ENCODE measurements around the gene PLXNB2. TPM values are rescaled to one million over a fixed set of nuclear protein-coding genes. Genes with fewer than 3 reads are reported as not detected.

Gene PLXNB2
- total and polyA plus RNA-seq, 4 experiments from 2014 or later, result 0.40 to 4.6 (median 2.8) TPM; not detected in 1

- Histone ChIP-seq H3K4me3 (ENCODE audit: low read length in 2 of 2) (no peak overlapping the region), H3K27me3 (ENCODE audit: insufficient read depth, low read length) (no peaks in the 10 kb centered on the region), H3K4me1 (ENCODE audit: insufficient read depth, low read length) (peaks cover 4% of the 10 kb centered on the region), H3K36me3 (ENCODE audit: insufficient read depth, low read length) (no peaks in the 10 kb centered on the region), H3K9me3 (ENCODE audit: control insufficient read depth in 1 of 2, low read length in 2 of 2) (no peaks in the 10 kb centered on the region), H3K27ac (ENCODE audit: low read depth, low read length) (no peak overlapping the region)
- CTCF ChIA-PET (ENCODE audit: partially characterized antibody), result no interaction called here
- Mint-ChIP-seq H3K9me3 (no peaks in the 10 kb centered on the region), H3K36me3 (no peaks in the 10 kb centered on the region), H3K4me3 (no peak overlapping the region), H3K27ac (no peak overlapping the region), H3K4me1 (peaks cover 0 to 7% (median 6%) of the 10 kb centered on the region in 4 donors), H3K27me3 (peaks cover 11 to 18% of the 10 kb centered on the region in 2 donors)
- intact Hi-C loops (cut with micrococcal nuclease), result loop anchor here (10.0 kb wide), 1 partner anchor 217 kb away; the partner anchor contains the start of gene SBF1
- DNase-seq, result no peak
- POLR2A ChIA-PET (ENCODE audit: partially characterized antibody), result no interaction called here
Observed at GRCh38 chr22:50257451-50258360, 49.7 kb downstream of the PLXNB2 start.

GRCh38 chr22:50257041-50257440 is 50.4 kb downstream of the PLXNB2 start:
- Mint-ChIP-seq H3K27me3 (peaks cover 7 to 12% of the 10 kb centered on the region in 2 donors), H3K27ac (no peak overlapping the region), H3K36me3 (no peaks in the 10 kb centered on the region), H3K9me3 (no peaks in the 10 kb centered on the region), H3K4me1 (peaks cover 0 to 6% (median 2%) of the 10 kb centered on the region in 4 donors), H3K4me3 (no peak overlapping the region)
- Histone ChIP-seq H3K27me3 (ENCODE audit: insufficient read depth, low read length) (no peaks in the 10 kb centered on the region), H3K4me1 (ENCODE audit: insufficient read depth, low read length) (peaks cover under 1% of the 10 kb centered on the region), H3K9me3 (ENCODE audit: control insufficient read depth in 1 of 2, low read length in 2 of 2) (no peaks in the 10 kb centered on the region), H3K4me3 (ENCODE audit: low read length in 2 of 2) (no peak overlapping the region), H3K27ac (ENCODE audit: low read depth, low read length) (no peak overlapping the region), H3K36me3 (ENCODE audit: insufficient read depth, low read length) (no peaks in the 10 kb centered on the region)
- POLR2A ChIA-PET (ENCODE audit: partially characterized antibody), result no interaction called here
- CTCF ChIA-PET (ENCODE audit: partially characterized antibody), result interaction anchor here (1.2 kb wide), 1 partner anchor 85 kb away, joined by 3 read pairs; no protein-coding TSS in a partner anchor
- intact Hi-C loops (cut with micrococcal nuclease), result loop anchor here (10.0 kb wide), 1 partner anchor 218 kb away; the partner anchor contains the start of gene SBF1
- no peak for DNase-seq

GRCh38 chr22:50256258-50256862 is 51.1 kb downstream of the PLXNB2 start:
- no peak for DNase-seq
- POLR2A ChIA-PET (ENCODE audit: partially characterized antibody), result no interaction called here

GRCh38 chr22:50255607-50256006 is 51.8 kb downstream of the PLXNB2 start:
- Mint-ChIP-seq H3K27me3 (peaks cover 6 to 9% of the 10 kb centered on the region in 2 donors), H3K4me3 (no peak overlapping the region), H3K9me3 (no peaks in the 10 kb centered on the region), H3K27ac (no peak overlapping the region), H3K36me3 (no peaks in the 10 kb centered on the region), H3K4me1 (peaks cover 0 to 10% (median 1%) of the 10 kb centered on the region in 4 donors)
- ChIA-PET POLR2A (ENCODE audit: partially characterized antibody) (no interaction called here), CTCF (ENCODE audit: partially characterized antibody) (interaction anchor here (0.8 kb wide), 1 partner anchor 242 kb away, joined by 4 read pairs; no protein-coding TSS in a partner anchor)
- no peak for DNase-seq
- no peaks in the 10 kb centered on the region for H3K9me3 ChIP-seq (ENCODE audit: control insufficient read depth in 1 of 2, low read length in 2 of 2)
- no peaks in the 10 kb centered on the region for H3K27me3 ChIP-seq (ENCODE audit: insufficient read depth, low read length)
- H3K36me3 ChIP-seq (ENCODE audit: insufficient read depth, low read length), result no peaks in the 10 kb centered on the region
- peaks cover 2% of the 10 kb centered on the region for H3K4me1 ChIP-seq (ENCODE audit: insufficient read depth, low read length)
- intact Hi-C loops (cut with micrococcal nuclease), result loop anchor here (10.0 kb wide), 1 partner anchor 219 kb away; the partner anchor contains the start of gene SBF1
- no peak overlapping the region for H3K4me3 ChIP-seq (ENCODE audit: low read length in 2 of 2)
- H3K27ac ChIP-seq (ENCODE audit: low read depth, low read length), result no peak overlapping the region

More at GRCh38 chr22:50256258-50256862, 51.1 kb downstream of the PLXNB2 start:
- H3K9me3 Mint-ChIP-seq, result no peaks in the 10 kb centered on the region
- Histone ChIP-seq H3K4me3 (ENCODE audit: low read length in 2 of 2) (no peak overlapping the region), H3K4me1 (ENCODE audit: insufficient read depth, low read length) (no peaks in the 10 kb centered on the region), H3K27ac (ENCODE audit: low read depth, low read length) (no peak overlapping the region), H3K9me3 (ENCODE audit: control insufficient read depth in 1 of 2, low read length in 2 of 2) (no peaks in the 10 kb centered on the region), H3K27me3 (ENCODE audit: insufficient read depth, low read length) (no peaks in the 10 kb centered on the region), H3K36me3 (ENCODE audit: insufficient read depth, low read length) (no peaks in the 10 kb centered on the region)
- H3K4me3 Mint-ChIP-seq, result no peak overlapping the region
- H3K4me1 Mint-ChIP-seq, result peaks cover 0 to 7% (median 0%) of the 10 kb centered on the region in 4 donors
- intact Hi-C loops (cut with micrococcal nuclease), result loop anchor here (10.0 kb wide), 1 partner anchor 218 kb away; the partner anchor contains the start of gene SBF1
- no peaks in the 10 kb centered on the region for H3K36me3 Mint-ChIP-seq
- H3K27me3 Mint-ChIP-seq, result peaks cover 6 to 9% of the 10 kb centered on the region in 2 donors
- no peak overlapping the region for H3K27ac Mint-ChIP-seq
- CTCF ChIA-PET (ENCODE audit: partially characterized antibody), result interaction anchor here (0.8 to 1.2 kb wide), 2 partner anchors 86 to 242 kb away, joined by 3 to 4 read pairs; no protein-coding TSS in a partner anchor

- H3K27me3 Mint-ChIP-seq, result peaks cover 6 to 9% of the 10 kb centered on the region in 2 donors
- no peaks in the 10 kb centered on the region for H3K9me3 Mint-ChIP-seq
- Histone ChIP-seq H3K27me3 (ENCODE audit: insufficient read depth, low read length) (no peaks in the 10 kb centered on the region), H3K9me3 (ENCODE audit: control insufficient read depth in 1 of 2, low read length in 2 of 2) (no peaks in the 10 kb centered on the region), H3K4me1 (ENCODE audit: insufficient read depth, low read length) (peaks cover 7% of the 10 kb centered on the region), H3K4me3 (ENCODE audit: low read length in 2 of 2) (no peak overlapping the region), H3K27ac (ENCODE audit: low read depth, low read length) (no peak overlapping the region), H3K36me3 (ENCODE audit: insufficient read depth, low read length) (no peaks in the 10 kb centered on the region)
- ChIA-PET CTCF (ENCODE audit: partially characterized antibody) (no interaction called here), POLR2A (ENCODE audit: partially characterized antibody) (no interaction called here)
- no peak for DNase-seq
- no peaks in the 10 kb centered on the region for H3K36me3 Mint-ChIP-seq
- intact Hi-C loops (cut with micrococcal nuclease), result loop anchor here (10.0 kb wide), 1 partner anchor 220 kb away; the partner anchor contains the start of gene SBF1
- peaks cover 1 to 16% (median 5%) of the 10 kb centered on the region in 4 donors for H3K4me1 Mint-ChIP-seq
- H3K4me3 Mint-ChIP-seq, result no peak overlapping the region
- H3K27ac Mint-ChIP-seq, result no peak overlapping the region
Observed at GRCh38 chr22:50255099-50255498, 52.3 kb downstream of the PLXNB2 start.

GRCh38 chr22:50253941-50254340 is 53.5 kb downstream of the PLXNB2 start:
- Mint-ChIP-seq H3K27me3 (peaks cover 2 to 7% of the 10 kb centered on the region in 2 donors), H3K4me3 (no peak overlapping the region), H3K9me3 (no peaks in the 10 kb centered on the region), H3K27ac (peak overlapping the region in 1 of 7 donors; percentile 64), H3K4me1 (peaks cover 1 to 19% (median 7%) of the 10 kb centered on the region in 4 donors), H3K36me3 (no peaks in the 10 kb centered on the region)
- POLR2A ChIA-PET (ENCODE audit: partially characterized antibody), result no interaction called here
- peaks cover 16% of the 10 kb centered on the region for H3K4me1 ChIP-seq (ENCODE audit: insufficient read depth, low read length)
- no peaks in the 10 kb centered on the region for H3K36me3 ChIP-seq (ENCODE audit: insufficient read depth, low read length)
- CTCF ChIA-PET (ENCODE audit: partially characterized antibody), result interaction anchor here (2.0 to 3.5 kb wide), 3 partner anchors 13 to 17 kb away, joined by 8 to 28 read pairs (median 19); no protein-coding TSS in a partner anchor
- H3K27me3 ChIP-seq (ENCODE audit: insufficient read depth, low read length), result no peaks in the 10 kb centered on the region
- H3K27ac ChIP-seq (ENCODE audit: low read depth, low read length), result no peak overlapping the region
- intact Hi-C loops (cut with micrococcal nuclease), result loop anchor here (10.0 kb wide), 1 partner anchor 221 kb away; the partner anchor contains the start of gene SBF1
- H3K4me3 ChIP-seq (ENCODE audit: low read length in 2 of 2), result no peak overlapping the region
- H3K9me3 ChIP-seq (ENCODE audit: control insufficient read depth in 1 of 2, low read length in 2 of 2), result no peaks in the 10 kb centered on the region
- no peak for DNase-seq

Measured in CD4-positive, alpha-beta memory T cell (primary cell).